ENCODE results near the gene DPH5.
"Not testable (repeated sequence)": the region's sequence is repeated elsewhere in the genome, so short reads cannot be mapped to it uniquely, and the experiment has no call there.

DPH5 gene

GRCh38 chr1:101044749-101045148 lies 19.2 kb upstream of the DPH5 start:
- H3K9me3 Mint-ChIP-seq = peaks cover 21% of the 10 kb centered on the region
- H3K27me3 Mint-ChIP-seq = no peaks in the 10 kb centered on the region
- no peak overlapping the region for H3K4me3 Mint-ChIP-seq
- H3K36me3 Mint-ChIP-seq (ENCODE audit: low read depth) = peaks cover 16% of the 10 kb centered on the region
- H3K4me1 Mint-ChIP-seq (ENCODE audit: low read depth) = no peaks in the 10 kb centered on the region
- intact Hi-C loops (cut with micrococcal nuclease) = no loop called here
- no peak overlapping the region for H3K27ac Mint-ChIP-seq

- peaks cover 25% of the 10 kb centered on the region for H3K9me3 Mint-ChIP-seq
- H3K27ac Mint-ChIP-seq = no peak overlapping the region
- no peak overlapping the region for H3K4me3 Mint-ChIP-seq
- no peaks in the 10 kb centered on the region for H3K4me1 Mint-ChIP-seq (ENCODE audit: low read depth)
- intact Hi-C loops (cut with micrococcal nuclease) = no loop called here
- peaks cover 20% of the 10 kb centered on the region for H3K36me3 Mint-ChIP-seq (ENCODE audit: low read depth)
- H3K27me3 Mint-ChIP-seq = no peaks in the 10 kb centered on the region
These were observed 18.7 kb upstream of the DPH5 start for GRCh38 chr1:101044259-101044658.

- H3K4me3 Mint-ChIP-seq = no peak overlapping the region
- intact Hi-C loops (cut with micrococcal nuclease) = no loop called here
- no peak overlapping the region for H3K27ac Mint-ChIP-seq
- peaks cover 25% of the 10 kb centered on the region for H3K9me3 Mint-ChIP-seq
- no peaks in the 10 kb centered on the region for H3K27me3 Mint-ChIP-seq
- H3K4me1 Mint-ChIP-seq (ENCODE audit: low read depth) = no peaks in the 10 kb centered on the region
- peaks cover 23% of the 10 kb centered on the region for H3K36me3 Mint-ChIP-seq (ENCODE audit: low read depth)
These were observed 18.2 kb upstream of the DPH5 start for GRCh38 chr1:101043776-101044175.

GRCh38 chr1:101041300-101041699 lies 15.7 kb upstream of the DPH5 start:
- Mint-ChIP-seq H3K4me3 (no peak overlapping the region), H3K9me3 (peaks cover 25% of the 10 kb centered on the region), H3K4me1 (ENCODE audit: low read depth) (no peaks in the 10 kb centered on the region), H3K27me3 (no peaks in the 10 kb centered on the region), H3K36me3 (ENCODE audit: low read depth) (peaks cover 26% of the 10 kb centered on the region), H3K27ac (no peak overlapping the region)
- intact Hi-C loops (cut with micrococcal nuclease) = no loop called here

GRCh38 chr1:101040666-101041065 lies 15.1 kb upstream of the DPH5 start:
- Mint-ChIP-seq H3K27ac (no peak overlapping the region), H3K9me3 (peaks cover 25% of the 10 kb centered on the region), H3K4me3 (no peak overlapping the region), H3K36me3 (ENCODE audit: low read depth) (peaks cover 26% of the 10 kb centered on the region), H3K4me1 (ENCODE audit: low read depth) (no peaks in the 10 kb centered on the region), H3K27me3 (no peaks in the 10 kb centered on the region)
- intact Hi-C loops (cut with micrococcal nuclease) = no loop called here

- Mint-ChIP-seq H3K36me3 (ENCODE audit: low read depth) (peaks cover 26% of the 10 kb centered on the region), H3K4me1 (ENCODE audit: low read depth) (no peaks in the 10 kb centered on the region), H3K4me3 (no peak overlapping the region), H3K27me3 (no peaks in the 10 kb centered on the region), H3K27ac (no peak overlapping the region), H3K9me3 (peaks cover 25% of the 10 kb centered on the region)
- intact Hi-C loops (cut with micrococcal nuclease) = no loop called here
These were observed 13.7 kb upstream of the DPH5 start for GRCh38 chr1:101039245-101039644.

GRCh38 chr1:101037316-101037715 lies 11.7 kb upstream of the DPH5 start:
- H3K4me3 Mint-ChIP-seq = no peak overlapping the region
- H3K4me1 Mint-ChIP-seq (ENCODE audit: low read depth) = no peaks in the 10 kb centered on the region
- no peak overlapping the region for H3K27ac Mint-ChIP-seq
- peaks cover 26% of the 10 kb centered on the region for H3K36me3 Mint-ChIP-seq (ENCODE audit: low read depth)
- no peaks in the 10 kb centered on the region for H3K27me3 Mint-ChIP-seq
- intact Hi-C loops (cut with micrococcal nuclease) = no loop called here
- peaks cover 25% of the 10 kb centered on the region for H3K9me3 Mint-ChIP-seq

- Mint-ChIP-seq H3K9me3 (no peaks in the 10 kb centered on the region), H3K36me3 (ENCODE audit: low read depth) (no peaks in the 10 kb centered on the region), H3K27me3 (no peaks in the 10 kb centered on the region), H3K4me1 (ENCODE audit: low read depth) (peaks cover 6% of the 10 kb centered on the region), H3K4me3 (no peak overlapping the region), H3K27ac (no peak overlapping the region)
- intact Hi-C loops (cut with micrococcal nuclease) = no loop called here
These were observed 7.4 kb upstream of the DPH5 start for GRCh38 chr1:101033017-101033416.

GRCh38 chr1:101032129-101032528 lies 6.5 kb upstream of the DPH5 start:
- peaks cover 15% of the 10 kb centered on the region for H3K4me1 Mint-ChIP-seq (ENCODE audit: low read depth)
- H3K27me3 Mint-ChIP-seq; intact Hi-C loops (cut with micrococcal nuclease); H3K4me3 Mint-ChIP-seq; H3K27ac Mint-ChIP-seq; H3K36me3 Mint-ChIP-seq (ENCODE audit: low read depth); H3K9me3 Mint-ChIP-seq: not testable (repeated sequence)

GRCh38 chr1:101030881-101031280 lies 5.3 kb upstream of the DPH5 start:
- intact Hi-C loops (cut with micrococcal nuclease) = no loop called here
- no peaks in the 10 kb centered on the region for H3K9me3 Mint-ChIP-seq
- H3K36me3 Mint-ChIP-seq (ENCODE audit: low read depth) = peaks cover 4% of the 10 kb centered on the region
- H3K4me3 Mint-ChIP-seq = no peak overlapping the region
- peak overlapping the region; percentile 51 for H3K27ac Mint-ChIP-seq
- peaks cover 26% of the 10 kb centered on the region for H3K4me1 Mint-ChIP-seq (ENCODE audit: low read depth)
- no peaks in the 10 kb centered on the region for H3K27me3 Mint-ChIP-seq

GRCh38 chr1:101029184-101029583 lies 3.6 kb upstream of the DPH5 start:
- H3K27me3 Mint-ChIP-seq = no peaks in the 10 kb centered on the region
- H3K4me3 Mint-ChIP-seq = no peak overlapping the region
- no peak overlapping the region for H3K27ac Mint-ChIP-seq

GRCh38 chr1:101028466-101028865 lies 2.9 kb upstream of the DPH5 start:
- Mint-ChIP-seq H3K36me3 (ENCODE audit: low read depth) (peaks cover 16% of the 10 kb centered on the region), H3K27ac (no peak overlapping the region), H3K4me3 (no peak overlapping the region), H3K27me3 (no peaks in the 10 kb centered on the region), H3K9me3 (no peaks in the 10 kb centered on the region), H3K4me1 (ENCODE audit: low read depth) (peaks cover 32% of the 10 kb centered on the region)
- intact Hi-C loops (cut with micrococcal nuclease) = no loop called here

More at GRCh38 chr1:101029184-101029583, 3.6 kb upstream of the DPH5 start:
- Mint-ChIP-seq H3K36me3 (ENCODE audit: low read depth) (peaks cover 13% of the 10 kb centered on the region), H3K4me1 (ENCODE audit: low read depth) (peaks cover 32% of the 10 kb centered on the region), H3K9me3 (no peaks in the 10 kb centered on the region)
- intact Hi-C loops (cut with micrococcal nuclease) = no loop called here

GRCh38 chr1:101027194-101027772 lies 1.7 kb upstream of the DPH5 start:
- Mint-ChIP-seq H3K4me1 (ENCODE audit: low read depth) (peaks cover 32% of the 10 kb centered on the region), H3K36me3 (ENCODE audit: low read depth) (peaks cover 16% of the 10 kb centered on the region), H3K9me3 (no peaks in the 10 kb centered on the region), H3K27me3 (no peaks in the 10 kb centered on the region), H3K27ac (no peak overlapping the region), H3K4me3 (no peak overlapping the region)
- intact Hi-C loops (cut with micrococcal nuclease) = no loop called here

- Mint-ChIP-seq H3K27ac (peak overlapping the region; percentile 89), H3K4me1 (ENCODE audit: low read depth) (peaks cover 32% of the 10 kb centered on the region)
These were observed 825 bp upstream of the DPH5 start for GRCh38 chr1:101026430-101026788.

GRCh38 chr1:101025283-101025656 lies 314 bp downstream of the DPH5 start:
- peak overlapping the region; percentile 89 for H3K4me3 Mint-ChIP-seq
- H3K9me3 Mint-ChIP-seq = no peaks in the 10 kb centered on the region
- H3K4me1 Mint-ChIP-seq (ENCODE audit: low read depth) = peaks cover 30% of the 10 kb centered on the region
- intact Hi-C loops (cut with micrococcal nuclease) = no loop called here
- H3K36me3 Mint-ChIP-seq (ENCODE audit: low read depth) = peaks cover 24% of the 10 kb centered on the region
- peak overlapping the region; percentile 89 for H3K27ac Mint-ChIP-seq
- no peaks in the 10 kb centered on the region for H3K27me3 Mint-ChIP-seq

More at GRCh38 chr1:101026430-101026788, 825 bp upstream of the DPH5 start:
- intact Hi-C loops (cut with micrococcal nuclease) = no loop called here
- Mint-ChIP-seq H3K4me3 (peak overlapping the region; percentile 89), H3K27me3 (no peaks in the 10 kb centered on the region), H3K36me3 (ENCODE audit: low read depth) (peaks cover 16% of the 10 kb centered on the region), H3K9me3 (no peaks in the 10 kb centered on the region)
